Endothelial cell of coronary artery (primary cell): ENCODE measurements around the gene SPRYD4. TPM values are rescaled to one million over a fixed set of nuclear protein-coding genes. Genes with fewer than 3 reads are reported as not detected.

Source experiments
- total RNA-seq: library from RNA; depleted of rRNA; stranded (reverse); fragments of >200 nt; gene quantifications from 2 replicates; pipeline ENCODE4 v1.2.3, GENCODE V29; 2014

The SPRYD4 gene
- total RNA-seq, result 1.0 and 1.3 TPM in 2 replicates

DNA sequence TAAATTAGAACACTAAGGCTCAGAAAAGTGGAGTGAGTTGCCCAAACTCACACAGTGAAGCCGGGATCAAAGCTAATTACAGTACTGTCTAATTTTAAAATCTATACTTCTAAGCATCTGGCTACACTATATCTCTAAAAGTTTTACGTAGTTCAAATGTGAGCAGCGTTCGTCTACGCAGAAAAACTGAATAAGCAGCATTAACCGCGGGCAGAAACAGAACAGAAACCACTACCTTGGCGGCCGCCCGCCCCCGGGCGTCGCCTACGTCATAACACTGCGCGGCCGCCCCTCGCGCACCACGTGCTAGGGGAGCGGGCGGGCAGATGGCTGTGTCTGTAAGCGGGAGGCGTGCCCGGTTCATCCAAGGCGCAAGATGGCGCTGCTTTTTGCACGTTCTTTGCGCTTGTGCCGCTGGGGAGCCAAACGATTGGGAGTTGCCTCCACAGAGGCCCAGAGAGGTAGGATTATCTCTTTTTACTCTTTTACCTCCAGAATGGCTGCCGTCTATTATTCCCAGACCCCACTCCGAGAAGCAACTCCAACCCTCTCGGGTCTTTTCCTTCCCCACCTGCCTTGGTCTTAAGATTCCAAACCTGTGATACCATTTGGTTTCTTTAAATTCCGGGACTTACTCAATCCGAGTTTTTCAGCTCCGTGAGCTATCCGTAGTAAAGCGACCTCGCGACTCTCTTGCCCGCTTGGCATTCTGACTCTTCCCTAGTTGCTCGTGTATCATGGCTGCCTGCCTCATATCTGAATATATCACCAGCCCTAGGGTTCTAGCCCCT lies at the start of gene SPRYD4:
SPRYD4 (plus strand) TSS at position 363 of the 791 bp plus-strand sequence; CDS start at position 377, 14 bp downstream.

DNA sequence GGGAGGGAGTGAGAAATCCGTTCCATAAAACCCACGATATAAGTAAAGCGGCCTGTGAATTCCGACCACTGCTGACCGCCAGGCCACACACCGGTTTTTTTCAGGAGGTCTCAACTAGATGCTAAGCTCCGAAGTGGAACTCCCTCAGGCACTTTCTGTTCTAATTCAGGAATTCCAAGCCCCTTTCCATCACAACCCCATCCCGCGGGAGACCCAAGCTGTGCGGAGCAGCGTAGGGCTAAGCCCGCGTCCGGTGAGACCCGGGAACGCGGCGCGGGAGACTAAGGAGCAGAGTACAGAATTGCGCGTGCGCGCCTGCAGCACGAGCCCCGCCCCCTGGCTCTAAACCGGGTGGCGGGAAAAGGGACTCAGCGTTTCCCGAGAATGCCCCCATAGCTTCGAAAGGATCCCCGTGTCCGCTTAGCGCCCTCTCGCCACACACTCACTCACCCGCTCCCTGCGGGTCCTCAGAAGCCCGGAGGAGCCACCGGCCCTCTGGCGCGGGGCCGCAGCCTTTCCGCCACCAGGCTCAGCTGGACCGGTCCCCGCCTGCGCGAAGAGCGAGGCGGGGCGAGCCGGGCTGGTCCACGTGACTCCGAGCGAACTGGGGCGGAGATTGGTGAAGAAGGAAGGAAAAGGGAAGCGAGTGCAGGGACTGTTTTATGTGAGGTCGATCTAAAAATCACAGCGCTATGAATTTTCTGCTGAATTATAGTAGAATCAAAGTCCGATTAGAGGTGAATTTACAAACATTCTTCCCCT lies 19.3 kb upstream of the SPRYD4 start, which contains the start of gene TIMELESS:
TIMELESS (minus strand) TSS at position 567 of the 762 bp plus-strand sequence. CDS start 15,256 bp downstream, outside the sequence.

DNA sequence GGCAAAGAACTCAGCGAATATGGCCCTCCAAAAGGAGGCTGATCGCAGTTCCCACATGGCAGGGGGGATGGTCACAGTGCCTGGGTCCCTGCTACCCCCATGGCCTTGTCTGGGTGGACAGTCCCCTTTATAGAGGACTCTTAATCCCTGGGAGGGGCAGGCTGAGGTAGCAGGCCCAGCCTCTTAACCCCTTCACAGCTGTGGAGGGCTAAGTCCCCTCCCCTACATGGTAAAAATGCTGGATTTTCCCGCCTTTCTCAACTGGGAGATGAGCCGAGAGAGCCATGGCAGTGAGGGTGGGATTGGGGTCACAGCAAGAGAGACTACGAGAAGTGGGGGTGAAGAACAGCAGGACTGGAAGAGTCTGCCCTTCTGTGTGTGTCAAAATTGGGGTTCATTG lies 13.8 kb upstream of the SPRYD4 start, which contains the start of gene MIP:
MIP (minus strand) TSS at position 101 of the 400 bp plus-strand sequence; CDS start at position 57, 44 bp downstream.

DNA sequence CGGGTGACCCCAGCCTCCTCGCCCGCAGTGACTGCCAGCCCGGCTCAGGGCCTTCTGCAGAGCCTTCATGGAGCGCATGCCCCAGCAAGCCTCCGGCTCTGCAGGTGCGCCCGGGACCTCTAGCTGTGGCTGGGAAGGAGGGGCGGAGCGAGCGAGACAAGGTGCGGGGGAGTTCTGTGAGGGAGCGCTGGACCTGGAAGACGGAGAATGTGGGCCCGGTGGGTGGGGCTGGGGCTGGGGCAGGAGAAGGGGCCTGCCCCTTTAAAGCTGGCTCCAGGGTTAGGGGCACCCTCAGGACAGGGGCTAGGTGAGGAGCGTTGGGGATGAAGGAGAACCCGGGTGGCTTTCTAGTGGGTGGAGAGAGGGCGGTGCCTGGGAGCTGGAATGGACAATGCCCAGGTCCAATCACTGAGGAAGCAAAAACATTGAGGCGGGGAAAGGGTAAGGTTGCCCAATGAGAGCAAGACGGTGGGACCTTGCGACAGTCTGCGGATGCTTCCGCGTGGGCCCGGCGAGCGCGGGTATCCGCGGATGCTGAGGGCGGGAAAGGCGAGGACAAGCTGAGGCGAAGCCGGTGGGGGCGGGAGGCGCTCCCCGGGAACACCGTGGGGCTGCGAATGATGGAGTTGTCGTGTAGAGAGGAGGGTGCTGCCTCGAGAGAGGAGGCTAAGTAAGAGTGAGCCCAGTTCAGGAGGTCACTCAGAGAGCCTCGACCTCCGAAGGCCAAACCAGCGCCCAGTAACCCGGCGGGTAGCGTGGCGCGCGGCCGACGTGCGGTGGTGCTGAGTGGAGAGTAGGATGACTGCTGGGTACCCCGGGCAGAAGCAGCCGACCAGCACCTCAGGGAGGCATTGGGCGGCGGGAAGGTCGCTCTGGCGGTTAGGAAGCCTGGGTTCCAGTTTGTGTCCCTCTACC lies 19.9 kb downstream of the SPRYD4 start, which contains the start of gene GLS2:
GLS2 (minus strand) TSS at position 121 of the 915 bp plus-strand sequence; CDS start at position 78, 43 bp downstream.

DNA sequence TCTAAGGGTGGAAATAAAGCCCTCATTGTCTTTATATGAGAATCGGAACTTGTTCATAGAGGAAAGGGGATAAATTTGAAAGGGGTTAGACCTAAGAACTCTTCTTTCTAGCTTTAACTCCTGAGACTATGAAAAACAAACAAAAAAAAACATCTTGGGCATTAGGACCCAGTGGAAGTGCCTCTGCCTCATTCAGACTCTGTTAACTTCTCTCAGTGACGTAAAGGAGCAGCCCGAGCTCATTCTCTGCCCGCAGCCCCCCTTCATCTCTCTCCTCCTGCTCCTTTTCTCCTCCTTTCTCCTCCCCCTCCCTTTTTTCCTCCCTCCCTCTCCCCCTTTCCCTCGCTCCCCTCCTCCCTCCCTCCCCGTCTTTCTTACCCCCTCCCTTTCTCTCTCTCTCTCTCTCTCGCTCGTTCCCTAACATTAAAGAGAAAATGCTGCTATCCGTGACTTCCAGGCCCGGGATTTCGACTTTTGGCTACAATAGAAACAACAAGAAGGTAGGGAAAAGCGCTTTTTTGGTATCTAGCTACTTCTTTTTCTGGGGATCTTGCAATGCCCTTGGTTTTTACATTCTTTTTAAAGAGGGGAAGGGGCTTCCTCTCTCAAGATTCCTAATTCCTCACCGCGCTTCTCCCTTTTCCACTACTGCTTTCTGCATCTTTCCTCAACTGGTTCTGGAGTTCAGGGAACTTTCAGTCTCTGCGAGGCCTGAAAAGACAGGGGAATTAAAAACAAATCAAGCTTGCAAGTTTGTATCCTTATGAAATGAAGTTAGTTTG lies 53.4 kb downstream of the SPRYD4 start, which contains the start of gene RBMS2:
RBMS2 (plus strand) TSS at position 231 of the 782 bp plus-strand sequence; CDS start at position 435, 204 bp downstream.

Other genes starting within 250 kb of the SPRYD4 start
- gene RNF41, start 246.7 kb upstream of the SPRYD4 start, total RNA-seq, result 103 and 144 TPM in 2 replicates
- gene NABP2, start 244.2 kb upstream of the SPRYD4 start, total RNA-seq, result 22.6 and 29.8 TPM in 2 replicates
- not detected in 2 replicates for gene SLC39A5, start 238.5 kb upstream of the SPRYD4 start, total RNA-seq
- gene ANKRD52, start 210.2 kb upstream of the SPRYD4 start, total RNA-seq, result 16.0 and 22.5 TPM in 2 replicates
- 5.5 and 6.3 TPM in 2 replicates for gene COQ10A, start 201.6 kb upstream of the SPRYD4 start, total RNA-seq
- 115 and 136 TPM in 2 replicates for gene CS, start 168.2 kb upstream of the SPRYD4 start, total RNA-seq
- gene CNPY2, start 152.6 kb upstream of the SPRYD4 start, total RNA-seq, result 45.4 and 74.6 TPM in 2 replicates
- gene PAN2, start 134.6 kb upstream of the SPRYD4 start, total RNA-seq, result 9.3 and 21.7 TPM in 2 replicates
- gene IL23A, start 129.7 kb upstream of the SPRYD4 start, total RNA-seq, result not detected in 2 replicates
- 56.8 and 68.1 TPM in 2 replicates for gene STAT2, start 108.5 kb upstream of the SPRYD4 start, total RNA-seq
- not detected in 2 replicates for gene APOF, start 105.7 kb upstream of the SPRYD4 start, total RNA-seq
- gene TIMELESS, start 19.2 kb upstream of the SPRYD4 start, total RNA-seq, result 7.7 and 13.3 TPM in 2 replicates
- gene MIP, start 13.9 kb upstream of the SPRYD4 start, total RNA-seq, result not detected in 2 replicates
- gene GLS2, start 19.6 kb downstream of the SPRYD4 start, total RNA-seq, result under 0.01 and 0.18 TPM in 2 replicates
- 25.3 and 32.6 TPM in 2 replicates for gene RBMS2, start 53.2 kb downstream of the SPRYD4 start, total RNA-seq
- 13.9 and 28.0 TPM in 2 replicates for gene BAZ2A, start 161.7 kb downstream of the SPRYD4 start, total RNA-seq
- gene ATP5F1B, start 177.4 kb downstream of the SPRYD4 start, total RNA-seq, result 593 and 680 TPM in 2 replicates
- gene PTGES3, start 219.7 kb downstream of the SPRYD4 start, total RNA-seq, result 75.5 and 89.3 TPM in 2 replicates